Skeletal muscle tissue (tissue), 4 donors: ENCODE measurements around the gene P2RY13. TPM values are rescaled to one million over a fixed set of nuclear protein-coding genes. Genes with fewer than 3 reads are reported as not detected.

Source experiments
- H3K27ac ChIP-seq: one replicate; pipeline ENCODE4 v1.7.0; 2013; ENCODE audit warnings: mild to moderate bottlenecking, low read depth, low read length, inconsistent platforms
- H3K27me3 ChIP-seq, 3 donors: one replicate each; pipeline ENCODE4 v1.7.0; 2013; ENCODE audit warnings: low read length in 3 of 3; ENCODE audit not compliant: control insufficient read depth in 3 of 3, insufficient read depth in 3 of 3
- H3K36me3 ChIP-seq, 3 donors: one replicate each; pipeline ENCODE4 v1.7.0; 2013; ENCODE audit warnings: low read length in 3 of 3; ENCODE audit not compliant: control insufficient read depth in 3 of 3, insufficient read depth in 3 of 3
- H3K4me1 ChIP-seq, 3 donors: one replicate each; pipeline ENCODE4 v1.7.0; 2013; ENCODE audit warnings: low read length in 3 of 3, mild to moderate bottlenecking in 3 of 3; ENCODE audit not compliant: control insufficient read depth in 3 of 3, insufficient read depth in 3 of 3
- H3K4me3 ChIP-seq, 3 donors: one replicate each; pipeline ENCODE4 v1.7.0; 2013; ENCODE audit warnings: low read length in 3 of 3
- H3K9ac ChIP-seq, 3 donors: one replicate each; pipeline ENCODE4 v1.7.0; 2013; ENCODE audit warnings: low read length in 3 of 3, mild to moderate bottlenecking in 3 of 3, moderate library complexity in 2 of 3, low read depth in 1 of 3
- H3K9me3 ChIP-seq, 3 donors: one replicate each; pipeline ENCODE4 v1.7.0; 2013; ENCODE audit warnings: low read length in 3 of 3; ENCODE audit not compliant: control insufficient read depth in 3 of 3
- total RNA-seq: library from RNA; depleted of rRNA; stranded (reverse); fragments of >200 nt; gene quantifications from one replicate; pipeline ENCODE4 v1.2.3, GENCODE V29; 2014
- donor health status: Osteomylitis.

The P2RY13 gene
- total RNA-seq, 1 donor from 2014 or later: 2.6 TPM

DNA sequence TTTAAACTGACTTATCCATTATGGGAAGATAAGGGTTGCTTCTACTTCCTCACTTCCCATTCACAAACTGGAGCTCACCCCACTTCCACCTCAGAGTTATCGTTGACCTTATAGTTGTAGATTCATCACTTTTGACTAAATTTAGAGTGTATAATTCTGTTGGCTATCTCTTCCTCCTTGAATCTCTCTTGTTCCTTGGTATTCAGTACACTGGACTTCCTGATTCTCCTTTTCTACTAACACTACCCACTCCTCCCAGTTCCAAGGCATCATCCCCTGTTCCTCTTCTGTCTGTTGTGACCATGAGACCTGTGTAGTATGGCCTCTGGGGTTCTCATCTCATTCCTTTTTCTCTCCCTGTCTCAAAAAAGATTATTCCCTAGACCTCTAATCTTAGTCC lies 6.8 kb downstream of the P2RY13 start:
- Histone ChIP-seq H3K4me3 (no peak overlapping the region), H3K27ac (no peak overlapping the region)

DNA sequence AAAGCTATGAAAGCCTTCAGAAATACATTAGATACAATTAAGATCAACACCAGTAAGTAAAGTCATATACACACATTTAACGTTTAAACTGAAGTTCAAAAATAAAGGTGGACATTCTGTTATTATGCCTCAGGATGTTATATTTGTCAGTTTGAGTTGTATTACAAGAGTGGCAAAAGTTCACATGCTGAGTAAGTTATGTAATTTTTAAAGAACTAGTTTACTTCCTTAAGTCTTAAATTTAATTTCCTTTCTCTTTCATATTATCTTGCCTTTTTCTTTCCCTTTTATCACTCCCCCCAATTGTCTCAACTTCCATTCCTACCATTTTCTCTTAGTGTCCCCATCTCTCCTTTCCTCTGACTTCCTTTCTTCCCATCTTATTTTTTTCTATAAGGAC lies 7.8 kb downstream of the P2RY13 start:
- no peak overlapping the region for H3K9ac ChIP-seq

More for the DNA sequence above, 6.8 kb downstream of the P2RY13 start:
- Histone ChIP-seq H3K9me3 (no peaks in the 10 kb centered on the region), H3K4me1 (no peaks in the 10 kb centered on the region), H3K9ac (no peak overlapping the region), H3K27me3 (no peaks in the 10 kb centered on the region), H3K36me3 (no peaks in the 10 kb centered on the region)

DNA sequence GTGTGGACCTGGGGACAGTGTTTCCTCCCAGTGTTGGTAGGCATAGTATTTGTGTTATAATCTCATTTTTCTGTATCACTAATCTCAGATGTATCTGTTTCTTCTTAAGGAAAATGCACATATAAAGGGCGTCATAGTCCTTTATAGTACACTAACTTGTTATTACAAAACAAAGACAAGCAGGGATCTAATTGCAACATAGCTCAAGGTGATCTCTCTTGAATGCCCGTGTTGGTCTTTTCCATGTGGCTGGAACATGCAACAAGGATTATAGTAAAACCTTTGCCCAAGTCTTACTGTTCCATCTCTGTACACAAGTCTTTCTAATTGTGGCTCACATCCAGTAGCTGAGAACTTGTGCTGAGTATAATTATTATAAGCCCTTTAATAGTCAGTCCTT lies 9.2 kb downstream of the P2RY13 start:
- H3K4me1 ChIP-seq: no peaks in the 10 kb centered on the region
- H3K27me3 ChIP-seq: no peaks in the 10 kb centered on the region
- H3K27ac ChIP-seq: no peak overlapping the region
- no peaks in the 10 kb centered on the region for H3K36me3 ChIP-seq
- no peaks in the 10 kb centered on the region for H3K9me3 ChIP-seq
- no peak overlapping the region for H3K9ac ChIP-seq
- no peak overlapping the region for H3K4me3 ChIP-seq

More for the DNA sequence above, 7.8 kb downstream of the P2RY13 start:
- no peak overlapping the region for H3K27ac ChIP-seq
- H3K4me1 ChIP-seq: no peaks in the 10 kb centered on the region
- no peak overlapping the region for H3K4me3 ChIP-seq
- no peaks in the 10 kb centered on the region for H3K27me3 ChIP-seq
- H3K36me3 ChIP-seq: no peaks in the 10 kb centered on the region
- no peaks in the 10 kb centered on the region for H3K9me3 ChIP-seq

DNA sequence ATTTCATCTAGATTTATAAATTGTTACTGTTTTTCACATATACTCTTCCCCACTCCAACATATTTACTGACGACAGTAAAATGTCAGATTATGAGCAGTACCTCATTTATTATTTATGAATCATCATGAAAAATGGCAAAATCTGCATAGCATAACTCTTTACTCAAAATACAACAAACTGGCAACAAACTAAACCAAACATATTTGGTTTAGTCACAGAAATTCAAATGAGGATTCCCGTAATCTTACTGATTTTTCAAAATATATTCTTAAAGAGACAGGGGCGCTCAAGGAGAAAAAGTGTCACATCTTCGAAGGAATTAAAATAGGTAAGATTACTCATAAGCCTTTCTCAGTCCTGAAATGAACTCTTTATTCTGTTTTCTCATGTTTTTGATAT lies 9.7 kb downstream of the P2RY13 start:
- Histone ChIP-seq H3K36me3 (no peaks in the 10 kb centered on the region), H3K27me3 (no peaks in the 10 kb centered on the region), H3K9me3 (no peaks in the 10 kb centered on the region), H3K4me3 (no peak overlapping the region), H3K27ac (no peak overlapping the region), H3K9ac (no peak overlapping the region), H3K4me1 (no peaks in the 10 kb centered on the region)

DNA sequence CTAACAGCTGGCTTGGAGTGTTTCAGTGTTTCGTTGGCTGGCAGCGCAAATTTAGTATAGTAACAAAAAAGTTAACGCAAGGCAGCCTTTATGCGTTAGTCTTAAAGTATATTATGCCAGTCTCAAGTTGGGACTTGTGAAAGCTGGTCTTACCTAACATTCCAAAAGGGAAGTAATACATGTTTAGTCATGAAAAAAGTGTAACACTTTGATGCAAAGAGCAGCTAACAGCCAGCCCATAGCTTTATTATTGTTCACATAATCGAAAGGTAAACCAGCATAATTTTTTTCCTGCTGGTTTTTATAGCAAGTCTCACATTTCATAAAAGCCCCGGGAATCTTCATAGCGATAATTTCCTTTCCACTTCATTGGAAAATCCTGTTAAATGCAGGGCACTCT lies 10.4 kb downstream of the P2RY13 start:
- Histone ChIP-seq H3K36me3 (no peaks in the 10 kb centered on the region), H3K9me3 (no peaks in the 10 kb centered on the region), H3K27me3 (no peaks in the 10 kb centered on the region), H3K4me3 (no peak overlapping the region), H3K4me1 (no peaks in the 10 kb centered on the region), H3K9ac (no peak overlapping the region), H3K27ac (no peak overlapping the region)

DNA sequence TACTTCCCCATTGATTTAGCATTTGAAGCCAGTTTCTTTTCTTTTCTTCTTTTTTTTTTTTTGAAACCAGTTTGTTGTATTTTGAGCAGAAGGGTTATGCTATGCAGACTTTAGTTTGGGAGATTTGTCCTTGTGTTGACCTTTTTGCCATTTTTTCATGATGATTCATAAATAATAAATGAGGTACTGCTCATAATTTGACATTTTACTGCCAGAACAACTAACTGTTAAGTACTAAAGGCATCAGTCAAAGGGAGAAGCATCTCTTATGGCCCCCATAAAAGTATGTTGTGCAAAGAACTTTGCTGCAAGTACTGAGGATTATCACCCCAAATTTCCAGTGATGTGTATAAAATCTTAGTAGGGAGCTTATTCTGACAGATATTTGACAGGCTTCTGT lies 11.0 kb downstream of the P2RY13 start:
- Histone ChIP-seq H3K36me3 (no peaks in the 10 kb centered on the region), H3K4me3 (no peak overlapping the region), H3K27ac (no peak overlapping the region), H3K9me3 (no peaks in the 10 kb centered on the region), H3K9ac (no peak overlapping the region), H3K4me1 (no peaks in the 10 kb centered on the region), H3K27me3 (no peaks in the 10 kb centered on the region)

DNA sequence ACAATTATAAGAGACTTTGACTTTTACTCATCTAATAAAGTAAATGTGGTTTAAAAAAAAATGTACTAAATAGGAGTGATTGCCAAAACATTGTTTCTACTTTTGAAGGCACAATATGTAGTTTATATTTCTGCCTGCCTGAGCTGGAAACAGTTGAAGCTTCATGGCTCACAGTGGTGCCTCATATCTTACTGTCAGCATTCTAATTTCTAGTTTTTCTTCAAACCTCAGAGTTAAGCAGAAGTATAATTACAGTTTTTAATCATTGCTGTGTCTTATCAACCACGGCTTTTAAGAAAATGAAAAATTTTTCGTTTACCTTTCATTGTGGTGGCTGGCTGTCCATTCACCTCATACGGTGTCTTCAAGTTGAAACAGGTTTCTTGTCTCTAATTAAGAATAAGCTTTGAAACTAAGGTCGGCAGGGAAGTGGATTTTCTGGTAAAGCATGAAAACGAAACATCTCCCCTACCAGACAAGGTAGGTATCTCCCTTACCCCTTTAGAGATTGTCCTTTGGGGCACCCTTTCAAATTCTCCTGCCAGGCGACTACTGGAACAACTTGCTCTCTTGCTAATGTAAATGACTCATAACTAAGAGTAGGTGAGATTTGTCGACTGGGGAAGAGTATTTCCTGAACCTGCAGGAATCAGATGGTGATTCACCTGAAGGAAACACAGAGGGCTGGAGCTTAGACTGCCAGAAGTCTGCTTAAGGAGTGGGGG lies 12.9 kb downstream of the P2RY13 start, which contains the start of gene GPR87:
Gene GPR87, minus strand, starts transcription at position 554 of the 725 bp plus-strand sequence. CDS start 16,720 bp downstream, outside the sequence.
- no peaks in the 10 kb centered on the region for H3K36me3 ChIP-seq
- H3K9ac ChIP-seq: no peak within 1 kb of the TSS
- no peaks in the 10 kb centered on the region for H3K27me3 ChIP-seq

DNA sequence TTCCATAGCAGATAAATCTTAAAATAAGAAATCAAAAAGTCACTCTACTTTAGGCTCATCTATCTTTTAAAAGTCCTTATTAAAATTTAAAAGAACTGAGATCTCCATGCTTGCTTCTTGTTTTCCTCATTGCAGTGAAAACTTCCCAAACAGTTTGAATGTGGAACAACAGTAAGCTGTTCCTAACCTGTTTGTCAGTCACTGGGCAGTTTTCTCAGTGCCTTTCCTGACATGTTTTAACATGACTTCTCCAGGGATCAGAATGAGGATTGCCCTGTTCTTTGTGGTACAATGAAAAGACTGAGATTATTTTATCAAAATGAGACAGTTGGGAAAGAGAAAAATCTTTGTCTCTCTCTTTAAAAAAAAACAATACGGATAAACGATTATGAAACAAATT lies 13.5 kb downstream of the P2RY13 start:
- Histone ChIP-seq H3K27ac (no peak overlapping the region), H3K27me3 (no peaks in the 10 kb centered on the region), H3K4me1 (no peaks in the 10 kb centered on the region), H3K9ac (no peak overlapping the region), H3K4me3 (no peak overlapping the region), H3K36me3 (no peaks in the 10 kb centered on the region), H3K9me3 (no peaks in the 10 kb centered on the region)

More for the DNA sequence above, 12.9 kb downstream of the P2RY13 start, which contains the start of gene GPR87:
- no peaks in the 10 kb centered on the region for H3K4me1 ChIP-seq
- no peak within 1 kb of the TSS for H3K27ac ChIP-seq
- no peak within 1 kb of the TSS for H3K4me3 ChIP-seq
- no peaks in the 10 kb centered on the region for H3K9me3 ChIP-seq

DNA sequence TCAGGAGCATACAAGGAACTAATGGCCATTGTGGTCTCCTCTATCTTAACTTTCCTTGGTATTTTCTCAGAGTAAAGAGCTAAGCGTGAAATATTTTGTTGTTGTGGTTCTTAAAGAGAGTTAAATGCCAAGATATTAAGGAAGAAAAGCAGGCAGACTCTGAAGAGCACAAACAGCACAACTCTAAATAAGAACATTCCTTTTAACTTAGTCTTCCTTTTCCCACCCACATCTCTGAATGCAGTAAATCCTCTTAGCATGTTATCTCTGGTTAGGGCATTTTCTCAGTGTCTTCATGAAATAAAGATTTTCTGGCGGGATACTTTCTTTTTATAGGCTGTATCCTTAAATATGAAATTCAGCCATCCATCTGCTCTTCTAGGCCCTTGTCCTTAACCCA lies 14.2 kb downstream of the P2RY13 start:
- no peaks in the 10 kb centered on the region for H3K27me3 ChIP-seq
- H3K9me3 ChIP-seq: no peaks in the 10 kb centered on the region
- H3K4me3 ChIP-seq: no peak overlapping the region
- H3K9ac ChIP-seq: no peak overlapping the region
- no peaks in the 10 kb centered on the region for H3K4me1 ChIP-seq
- H3K36me3 ChIP-seq: no peaks in the 10 kb centered on the region
- H3K27ac ChIP-seq: no peak overlapping the region

DNA sequence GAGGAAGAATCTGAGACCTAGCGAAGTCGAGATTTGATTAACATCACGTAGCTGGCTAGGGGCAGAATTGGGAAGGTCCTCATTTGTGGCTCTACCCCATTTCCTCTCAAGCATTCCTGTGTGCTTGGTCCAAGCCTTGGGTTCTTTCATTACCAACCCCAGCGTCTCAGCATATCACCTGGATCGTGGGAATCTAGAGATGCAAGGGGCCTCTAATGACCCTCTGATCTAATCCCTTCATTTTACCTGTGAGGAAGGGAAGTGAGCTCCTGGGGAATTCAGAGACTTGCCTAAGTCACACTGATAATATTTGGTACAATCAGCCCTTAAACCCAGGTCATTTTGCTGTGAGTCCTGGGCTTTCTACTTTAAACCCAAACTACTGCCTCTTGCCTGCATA lies 14.8 kb downstream of the P2RY13 start:
- H3K4me3 ChIP-seq: no peak overlapping the region
- no peaks in the 10 kb centered on the region for H3K36me3 ChIP-seq
- H3K9me3 ChIP-seq: no peaks in the 10 kb centered on the region
- H3K4me1 ChIP-seq: no peaks in the 10 kb centered on the region
- H3K27ac ChIP-seq: no peak overlapping the region
- H3K27me3 ChIP-seq: no peaks in the 10 kb centered on the region
- no peak overlapping the region for H3K9ac ChIP-seq
